HG03442 (cell line): Measurements from ENCODE around the gene JSRP1.
A peak's percentile ranks its signal among the peaks of the same experiment; 100 is the strongest.
"Not testable (repeated sequence)": the region's sequence is repeated elsewhere in the genome, so short reads cannot be mapped to it uniquely, and the experiment has no call there.

Source experiments
- ATAC-seq: cut with Tn5 transposase; IDR thresholded peaks from one replicate; pipeline ENCODE4 v1.9.1; 2021; ENCODE audit warnings: mild to moderate bottlenecking, moderate library complexity; ENCODE audit not compliant: unreplicated experiment

The JSRP1 gene

GRCh38 chr19:2282062-2282861 is 26.0 kb upstream of the JSRP1 start, which contains the start of gene PEAK3:
Gene PEAK3 (minus strand): TSS chr19:2282175. CDS start chr19:2280931, 1,244 bp downstream.
- no peak for ATAC-seq

DNA sequence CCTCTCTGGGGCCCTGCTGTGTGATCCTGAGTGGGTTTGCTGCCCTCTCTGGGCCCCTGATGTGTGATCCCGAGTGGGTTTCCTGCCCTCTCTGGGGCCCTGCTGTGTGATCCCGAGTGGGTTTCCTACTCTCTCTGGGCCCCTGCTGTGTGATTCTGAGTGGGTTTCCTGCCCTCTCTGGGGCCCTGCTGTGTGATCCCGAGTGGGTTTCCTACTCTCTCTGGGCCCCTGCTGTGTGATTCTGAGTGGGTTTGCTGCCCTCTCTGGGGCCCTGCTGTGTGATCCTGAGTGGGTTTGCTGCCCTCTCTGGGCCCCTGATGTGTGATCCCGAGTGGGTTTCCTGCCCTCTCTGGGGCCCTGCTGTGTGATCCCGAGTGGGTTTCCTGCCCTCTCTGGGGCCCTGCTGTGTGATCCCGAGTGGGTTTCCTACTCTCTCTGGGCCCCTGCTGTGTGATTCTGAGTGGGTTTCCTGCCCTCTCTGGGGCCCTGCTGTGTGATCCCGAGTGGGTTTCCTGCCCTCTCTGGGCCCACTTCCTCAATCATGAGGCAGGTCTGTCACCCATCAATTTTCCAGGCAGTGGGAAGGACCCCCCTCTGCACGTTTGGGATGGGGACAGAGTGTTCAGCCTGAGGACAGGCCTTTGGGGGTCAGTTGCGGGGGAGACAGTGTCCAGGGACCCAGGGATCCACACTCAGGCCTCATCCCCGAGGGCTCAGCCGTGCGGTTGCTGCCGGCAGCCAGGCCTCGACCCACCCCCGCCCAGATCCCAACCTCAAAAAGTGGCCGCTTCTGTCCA is 25.2 kb upstream of the JSRP1 start:
- not testable (repeated sequence) for ATAC-seq

- ATAC-seq, result no peak
These were observed 24.5 kb upstream of the JSRP1 start for GRCh38 chr19:2280633-2281264.

DNA sequence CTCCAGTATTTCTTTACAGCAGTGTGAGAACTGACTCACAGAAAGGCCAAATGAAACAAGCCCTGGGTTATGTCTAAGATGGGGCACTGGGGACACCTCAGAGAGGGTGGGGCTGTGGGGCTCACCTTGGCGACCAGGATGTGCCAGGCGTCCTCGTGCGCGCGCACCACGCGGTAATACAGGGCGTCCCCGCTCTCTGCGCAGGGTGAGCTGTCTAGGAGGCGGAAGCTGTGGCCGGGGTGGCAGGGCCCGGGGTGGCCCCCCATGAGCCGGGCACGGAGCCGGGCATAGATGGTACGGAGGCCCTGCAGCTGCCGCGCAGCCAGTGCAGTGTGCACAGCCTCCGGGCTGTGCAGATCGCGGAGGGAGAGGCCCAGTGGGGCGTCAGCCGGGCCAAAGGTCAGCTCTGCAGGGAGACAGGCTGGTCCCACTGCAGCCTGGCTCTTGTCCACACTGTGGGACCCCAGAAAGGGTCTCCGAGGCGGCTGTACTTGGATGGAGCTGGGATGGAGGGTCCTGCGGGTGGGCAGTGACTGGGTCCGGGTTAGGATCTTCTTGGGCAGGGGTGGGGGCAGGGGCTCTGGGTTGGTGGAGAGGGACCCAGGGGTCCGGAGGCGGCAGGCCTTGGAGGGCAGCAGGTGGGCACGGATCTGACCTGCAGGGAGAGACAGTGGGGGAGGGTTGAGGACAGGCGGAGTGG is 22.4 kb upstream of the JSRP1 start:
- ATAC-seq, result no peak

GRCh38 chr19:2277138-2277537 is 20.9 kb upstream of the JSRP1 start:
- ATAC-seq, result no peak

GRCh38 chr19:2276429-2276986 is 20.3 kb upstream of the JSRP1 start:
- ATAC-seq, result no peak

GRCh38 chr19:2275588-2276428 is 19.6 kb upstream of the JSRP1 start:
- no peak for ATAC-seq

- ATAC-seq, result no peak
These were observed 18.8 kb upstream of the JSRP1 start for GRCh38 chr19:2274931-2275535.

GRCh38 chr19:2274185-2274711 is 18.0 kb upstream of the JSRP1 start:
- ATAC-seq, result no peak

DNA sequence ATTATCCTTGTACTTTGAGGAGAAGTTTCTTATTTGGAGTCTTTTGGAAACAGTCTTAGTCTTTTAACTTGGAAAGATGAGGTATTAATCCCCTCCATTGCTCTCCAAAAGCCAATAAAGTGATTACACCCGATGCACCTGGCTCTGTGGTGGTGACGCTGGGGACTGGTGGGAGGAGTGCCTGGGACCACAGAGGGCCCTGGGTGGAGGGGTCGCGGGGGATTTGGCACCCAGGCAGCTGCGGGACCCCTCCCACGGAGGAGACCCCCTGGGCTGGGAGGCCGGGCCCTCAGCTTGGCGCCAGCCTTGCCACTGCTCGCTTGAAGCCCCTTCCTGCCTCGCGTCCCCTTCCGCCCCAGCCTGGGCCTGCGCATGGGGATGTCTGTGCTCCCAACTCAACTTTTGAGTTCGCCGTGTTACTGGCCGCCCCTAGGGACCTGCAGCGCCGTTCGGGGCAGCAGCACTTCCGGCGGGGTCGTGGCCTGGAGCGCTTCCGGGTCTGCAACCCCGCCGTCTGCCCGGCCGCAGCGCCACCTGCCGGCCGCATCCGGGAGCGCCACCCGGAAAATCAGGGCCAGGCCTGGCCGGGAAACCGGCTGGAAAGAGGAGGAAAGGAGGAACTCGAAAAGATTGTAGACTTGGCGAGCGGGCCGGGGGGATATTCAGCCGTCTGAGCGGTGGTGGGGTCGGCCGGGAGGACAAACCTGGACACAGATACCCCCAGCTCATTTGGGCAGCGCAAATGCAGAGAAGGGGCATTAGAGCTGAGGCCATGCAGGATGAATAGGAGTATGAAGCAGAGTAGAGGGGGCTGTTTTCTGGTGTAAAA is 17.4 kb upstream of the JSRP1 start:
- no peak for ATAC-seq

- ATAC-seq, result no peak
These were observed 15.3 kb upstream of the JSRP1 start for GRCh38 chr19:2271234-2272103.

- ATAC-seq, result no peak
These were observed 14.4 kb upstream of the JSRP1 start for GRCh38 chr19:2270423-2271233.

GRCh38 chr19:2270157-2270422 is 13.9 kb upstream of the JSRP1 start:
- no peak for ATAC-seq

DNA sequence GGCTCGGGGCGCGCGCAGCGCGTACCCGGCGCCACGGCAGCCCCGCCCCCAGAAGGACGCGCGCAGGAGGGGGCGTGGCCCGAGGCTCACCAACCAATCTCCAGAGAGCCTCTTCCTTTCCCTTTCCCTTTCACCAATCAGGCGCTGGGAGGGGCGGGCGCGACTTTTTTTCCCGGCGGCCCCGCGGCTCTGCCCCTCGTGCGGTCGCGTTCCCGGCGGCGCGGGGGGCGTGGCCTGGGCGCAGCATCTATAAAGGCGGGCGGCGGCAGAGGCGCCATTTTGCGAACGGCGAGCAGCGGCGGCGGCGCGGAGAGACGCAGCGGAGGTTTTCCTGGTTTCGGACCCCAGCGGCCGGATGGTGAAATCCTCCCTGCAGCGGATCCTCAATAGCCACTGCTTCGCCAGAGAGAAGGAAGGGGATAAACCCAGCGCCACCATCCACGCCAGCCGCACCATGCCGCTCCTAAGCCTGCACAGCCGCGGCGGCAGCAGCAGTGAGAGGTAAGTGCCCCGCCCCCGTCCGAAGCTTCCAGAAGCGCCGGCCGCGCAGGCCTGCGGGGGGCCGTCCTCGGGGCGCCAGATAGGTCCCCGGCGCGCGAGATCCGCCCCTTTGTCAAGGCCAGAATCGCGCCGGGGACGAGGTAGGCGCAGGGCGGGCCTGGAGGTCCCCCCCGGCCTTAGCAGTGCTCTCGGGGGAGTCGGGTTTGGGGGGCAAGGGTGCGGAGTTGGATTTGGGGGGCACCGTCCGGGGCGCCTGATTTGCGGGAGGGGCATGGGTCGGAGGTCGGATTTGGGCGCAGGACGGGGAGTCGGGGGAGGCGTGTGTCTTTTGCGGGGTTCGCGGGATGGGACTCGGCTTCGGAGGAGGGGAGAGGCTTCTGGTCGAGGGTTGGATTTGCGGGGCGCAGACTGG is 13.3 kb upstream of the JSRP1 start:
- ATAC-seq, result peak; percentile 45

GRCh38 chr19:2268861-2269243 is 12.6 kb upstream of the JSRP1 start:
- ATAC-seq, result no peak

DNA sequence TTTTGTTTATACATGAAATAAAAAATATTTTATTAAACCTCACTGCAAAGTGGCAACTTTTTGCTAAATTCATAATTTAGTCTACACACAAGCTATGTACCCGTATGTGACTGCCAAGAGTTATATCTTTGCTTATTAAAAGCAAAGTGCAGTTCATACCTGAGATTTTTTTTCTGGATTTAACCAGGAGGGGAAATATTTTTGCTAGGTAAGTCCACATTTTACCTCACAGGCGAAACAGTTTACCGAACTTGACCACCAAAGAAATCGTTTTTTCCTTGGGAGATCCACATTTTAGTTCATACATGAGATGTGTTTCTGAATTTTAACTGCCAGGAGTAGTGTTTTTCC is 12.2 kb upstream of the JSRP1 start:
- no peak for ATAC-seq
